Left ventricle myocardium inferior (tissue), 1 donor: Measurements from ENCODE around the gene UTP14C. TPM values are rescaled to one million over a fixed set of nuclear protein-coding genes. Genes with fewer than 3 reads are reported as not detected.
"Not testable (repeated sequence)": the region's sequence is repeated elsewhere in the genome, so short reads cannot be mapped to it uniquely, and the experiment has no call there.

Experiments
- DNase-seq: peaks from one replicate; pipeline ENCODE4 v3.0.0-alpha.2; 2020
- H3K27ac ChIP-seq: fragments of 200-600 bp; replicated peaks from 2 replicates; pipeline ENCODE4 v1.8.0; 2021
- H3K27me3 ChIP-seq: fragments of 200-600 bp; 2 replicates; pipeline ENCODE4 v1.8.0; 2021; ENCODE audit warnings: low read depth
- H3K36me3 ChIP-seq: fragments of 200-600 bp; 2 replicates; pipeline ENCODE4 v1.8.0; 2021
- H3K4me1 ChIP-seq: fragments of 200-600 bp; 2 replicates; pipeline ENCODE4 v1.8.0; 2021
- H3K4me3 ChIP-seq: fragments of 200-600 bp; 2 replicates; pipeline ENCODE4 v1.8.0; 2021; ENCODE audit warnings: mild to moderate bottlenecking, moderate library complexity
- H3K9me3 ChIP-seq: fragments of 200-600 bp; replicated peaks from 2 replicates; pipeline ENCODE4 v1.8.0; 2021
- CTCF ChIP-seq: fragments of 200-600 bp; IDR thresholded peaks from 2 replicates; pipeline ENCODE4 v1.8.0; 2021; ENCODE audit warnings: antibody characterized with exemption, mild to moderate bottlenecking, borderline replicate concordance
- intact Hi-C: fragments of 100-400 bp; cut with micrococcal nuclease; formaldehyde crosslinking; loops from one replicate; pipeline ENCODE4 v1.11.0; 2022
- total RNA-seq: library from RNA; stranded (reverse); fragmentation: NEBNext Ultra II Directional; extraction: Animal tissue kit (Norgen Biotek cat#: 25700); gene quantifications from one replicate; pipeline ENCODE4 v1.2.1, GENCODE V29; 2021
- donor health status: DM: no; HTN: yes; CAD: no; lungs with severe emphysema.

UTP14C gene
- total RNA-seq, 1 donor from 2014 or later = 11.6 TPM

- peaks cover 4% of the 10 kb centered on the region for H3K4me1 ChIP-seq
- no peak overlapping the region for H3K27ac ChIP-seq
- no peak overlapping the region for H3K4me3 ChIP-seq
- DNase-seq = no peak
- no peak for TF ChIP-seq CTCF
- peaks cover 72% of the 10 kb centered on the region for H3K36me3 ChIP-seq
- no peaks in the 10 kb centered on the region for H3K9me3 ChIP-seq
- intact Hi-C loops = no loop called here
- no peaks in the 10 kb centered on the region for H3K27me3 ChIP-seq
These were observed 1.2 kb downstream of the UTP14C start for GRCh38 chr13:52025475-52026245.

GRCh38 chr13:52026246-52026626, 1.7 kb downstream of the UTP14C start:
- intact Hi-C loops = no loop called here
- no peak for DNase-seq
- Histone ChIP-seq H3K36me3 (peaks cover 68% of the 10 kb centered on the region), H3K4me3 (no peak overlapping the region), H3K4me1 (peaks cover 4% of the 10 kb centered on the region), H3K27ac (no peak overlapping the region), H3K9me3 (no peaks in the 10 kb centered on the region), H3K27me3 (no peaks in the 10 kb centered on the region)
- no peak for TF ChIP-seq CTCF

- TF ChIP-seq CTCF = no peak
- intact Hi-C loops = no loop called here
- Histone ChIP-seq H3K27ac (no peak overlapping the region), H3K9me3 (no peaks in the 10 kb centered on the region), H3K27me3 (no peaks in the 10 kb centered on the region), H3K4me1 (peaks cover 4% of the 10 kb centered on the region), H3K36me3 (peaks cover 54% of the 10 kb centered on the region), H3K4me3 (no peak overlapping the region)
- no peak for DNase-seq
These were observed 3.3 kb downstream of the UTP14C start for GRCh38 chr13:52027832-52028231.

- intact Hi-C loops = no loop called here
- no peak for TF ChIP-seq CTCF
- no peaks in the 10 kb centered on the region for H3K9me3 ChIP-seq
These were observed 5.1 kb downstream of the UTP14C start for GRCh38 chr13:52029569-52029968.

GRCh38 chr13:52030401-52030800, 5.9 kb downstream of the UTP14C start:
- intact Hi-C loops, H3K4me3 ChIP-seq, H3K9me3 ChIP-seq, H3K27me3 ChIP-seq, H3K4me1 ChIP-seq, DNase-seq, H3K27ac ChIP-seq: not testable (repeated sequence)
- H3K36me3 ChIP-seq = peaks cover 31% of the 10 kb centered on the region

More at GRCh38 chr13:52029569-52029968, 5.1 kb downstream of the UTP14C start:
- Histone ChIP-seq H3K4me3 (no peak overlapping the region), H3K27ac (no peak overlapping the region), H3K4me1 (peaks cover 4% of the 10 kb centered on the region), H3K36me3 (peaks cover 39% of the 10 kb centered on the region), H3K27me3 (no peaks in the 10 kb centered on the region)
- no peak for DNase-seq

- H3K9me3 ChIP-seq = no peaks in the 10 kb centered on the region
- H3K36me3 ChIP-seq = peaks cover 14% of the 10 kb centered on the region
- intact Hi-C loops = no loop called here
- no peak overlapping the region for H3K27ac ChIP-seq
- no peak overlapping the region for H3K4me3 ChIP-seq
- H3K4me1 ChIP-seq = no peaks in the 10 kb centered on the region
- H3K27me3 ChIP-seq = no peaks in the 10 kb centered on the region
- no peak for TF ChIP-seq CTCF
- no peak for DNase-seq
These were observed 8.5 kb downstream of the UTP14C start for GRCh38 chr13:52033039-52033438.
